Activated CD4-positive, alpha-beta T cell treated with anti-CD3 and anti-CD28 coated beads, Interleukin-2, amount 50 U/mL, for 24 hours (primary cell): ENCODE data around the gene GIN1.
"Not testable (repeated sequence)": the region's sequence is repeated elsewhere in the genome, so short reads cannot be mapped to it uniquely, and the experiment has no call there.

Experiments used
- DNase-seq, 2 donors: peaks; one replicate each; pipeline ENCODE4 v3.0.0-alpha.2; 2020; ENCODE audit warnings: low read depth in 1 of 2, low spot score in 1 of 2

Gene GIN1

GRCh38 chr5:103110403-103110802 lies 9.5 kb downstream of the GIN1 start:
- DNase-seq, result no peak

GRCh38 chr5:103109277-103109676 lies 10.7 kb downstream of the GIN1 start:
- DNase-seq, result no peak

DNA sequence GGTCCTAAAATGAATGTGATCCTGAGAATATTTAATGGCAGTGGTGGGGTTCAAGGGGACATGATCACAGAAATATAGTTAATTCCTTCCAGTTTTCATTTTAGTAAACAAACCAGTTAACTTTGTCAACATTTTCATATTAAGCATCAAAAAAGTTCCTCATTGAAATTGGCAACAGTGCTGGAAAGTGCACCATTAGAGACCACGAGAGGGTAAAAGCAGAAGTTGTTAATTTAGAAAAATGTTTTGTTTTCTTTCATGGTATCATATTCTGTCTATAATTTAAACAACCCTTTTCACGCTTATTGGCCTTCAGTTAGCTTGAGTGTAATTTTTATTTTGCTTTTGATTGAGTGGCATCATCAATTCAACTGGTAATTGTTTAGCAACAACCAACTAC lies 11.9 kb downstream of the GIN1 start:
- DNase-seq, result no peak

DNA sequence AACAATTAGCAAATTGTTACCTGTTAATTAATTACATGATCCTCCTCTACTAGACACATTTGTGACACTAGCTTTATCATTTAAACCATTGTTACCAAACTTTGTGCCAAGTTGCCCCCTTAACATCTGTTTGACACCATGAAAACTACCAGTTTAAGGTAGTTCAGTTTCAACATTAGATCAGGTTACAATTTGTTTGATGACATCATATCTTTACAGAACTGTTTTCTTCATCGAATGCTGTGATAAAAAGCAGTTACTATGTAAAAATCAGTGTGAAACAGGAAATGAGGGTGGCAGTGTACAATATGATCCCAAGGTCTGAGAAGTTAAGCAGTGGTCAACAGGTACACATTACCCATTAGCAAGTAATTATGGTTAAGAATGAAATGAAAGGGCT lies 17.7 kb downstream of the GIN1 start:
- DNase-seq, result no peak

DNA sequence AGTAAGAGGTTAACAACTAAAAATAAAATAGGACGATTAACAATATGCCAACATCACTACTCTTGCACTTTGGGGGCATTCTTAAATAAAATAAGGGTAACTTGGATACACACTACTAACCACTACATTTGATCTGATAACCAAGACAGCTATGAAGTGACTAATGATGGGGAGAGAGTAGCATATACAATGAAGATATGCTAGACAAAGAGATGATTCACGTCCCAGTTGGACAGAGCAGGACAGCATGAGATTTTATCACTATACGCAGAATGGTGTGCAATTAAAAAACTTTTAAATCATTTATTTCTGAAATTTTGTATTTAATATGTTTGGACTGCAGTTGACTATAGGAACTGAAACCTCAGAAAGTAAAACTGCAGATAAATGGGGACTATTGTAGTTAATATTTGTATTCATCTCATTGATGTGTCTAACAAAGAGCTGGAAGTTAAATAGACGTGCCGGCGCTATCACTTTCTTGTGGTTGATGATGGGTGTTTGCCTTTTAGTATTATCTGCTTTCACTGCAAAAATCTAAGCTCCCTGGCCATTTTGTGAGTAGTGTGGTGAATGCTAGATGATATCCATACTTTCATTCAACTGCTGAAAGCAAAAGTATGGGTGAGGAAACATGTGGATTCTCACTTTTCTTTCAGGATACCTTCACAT lies 18.7 kb downstream of the GIN1 start:
- DNase-seq, result no peak

GRCh38 chr5:103098993-103099392 lies 20.9 kb downstream of the GIN1 start:
- DNase-seq, result no peak

GRCh38 chr5:103094737-103095136 lies 25.2 kb downstream of the GIN1 start:
- DNase-seq, result no peak

DNA sequence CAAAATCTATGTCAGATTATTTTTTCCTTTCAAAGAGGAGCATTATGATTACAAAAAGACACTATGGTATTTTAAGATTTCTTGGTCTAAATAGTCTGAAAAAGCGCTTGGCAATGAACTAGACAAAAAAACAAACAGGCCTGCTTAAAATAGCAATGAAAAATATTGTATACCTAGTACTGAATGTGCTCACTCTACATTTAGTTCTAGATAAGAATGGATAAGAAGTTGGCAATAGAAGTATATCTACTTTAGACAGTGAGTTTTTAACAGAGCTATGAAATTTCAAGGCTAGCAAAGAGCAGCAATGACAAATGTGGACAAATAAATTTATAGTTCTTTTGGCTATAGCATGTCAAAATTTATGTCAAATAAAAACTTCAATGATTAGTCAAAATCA lies 26.2 kb downstream of the GIN1 start:
- no peak for DNase-seq

- DNase-seq, result no peak
Measured at GRCh38 chr5:103092676-103093075, 27.3 kb downstream of the GIN1 start.

DNA sequence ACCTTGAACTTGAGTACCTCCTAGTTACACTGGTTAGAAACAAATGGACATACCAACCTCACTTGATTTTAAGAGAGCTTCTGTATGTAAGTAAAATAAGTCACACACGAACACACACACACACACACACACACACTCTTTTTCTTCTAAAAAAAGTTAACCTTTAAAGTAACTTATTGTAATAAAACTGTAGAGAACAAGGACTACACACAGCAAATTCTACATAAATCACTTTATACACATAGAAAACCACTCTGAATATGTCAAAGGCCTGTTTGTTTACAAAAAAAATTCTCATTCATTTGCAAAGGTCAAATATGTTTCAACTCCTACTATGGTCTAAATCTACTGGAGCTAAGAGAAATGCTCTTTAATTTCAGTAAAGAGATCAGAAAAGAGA lies 29.1 kb downstream of the GIN1 start:
- no peak for DNase-seq

- DNase-seq, result no peak
Measured at GRCh38 chr5:103089272-103089671, 30.7 kb downstream of the GIN1 start.

DNA sequence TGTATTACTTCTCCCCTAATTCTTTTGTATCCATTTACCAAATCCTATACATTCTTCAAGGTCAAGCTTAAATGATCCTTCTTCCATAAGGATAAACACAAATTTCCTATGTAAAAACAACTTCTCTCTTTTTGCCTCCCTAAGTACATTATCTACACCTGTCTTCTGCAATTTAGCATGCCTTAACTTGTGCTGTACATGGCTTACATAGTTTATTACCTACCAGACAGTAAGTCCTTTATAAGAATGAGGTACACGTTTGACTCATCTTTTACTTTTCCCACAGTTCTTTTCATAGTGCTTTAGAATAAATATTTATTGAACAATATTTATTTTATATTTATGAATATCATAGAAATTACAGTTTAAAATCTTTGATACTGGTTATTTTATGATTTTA lies 33.4 kb downstream of the GIN1 start:
- DNase-seq, result no peak

- DNase-seq, result no peak
Measured at GRCh38 chr5:103079796-103080195, 40.1 kb downstream of the GIN1 start.

DNA sequence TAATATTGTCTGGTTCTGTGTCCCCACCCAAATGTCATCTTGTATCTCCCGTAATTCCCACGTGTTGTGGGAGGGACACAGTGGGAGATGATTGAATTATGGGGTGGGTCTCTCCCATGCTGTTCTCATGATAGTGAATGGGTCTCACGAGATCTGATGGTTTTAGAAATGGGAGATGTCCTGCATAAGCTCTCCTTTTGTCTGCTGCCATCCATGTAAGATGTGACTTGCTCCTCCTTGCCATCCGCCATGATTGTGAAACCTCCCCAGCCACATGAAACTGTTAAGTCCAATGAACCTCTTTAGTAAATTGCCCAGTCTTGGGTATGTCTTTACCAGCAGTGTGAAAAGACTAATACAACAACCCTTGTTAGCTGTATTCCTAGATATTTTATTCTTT lies 44.5 kb downstream of the GIN1 start:
- DNase-seq, result no peak

DNA sequence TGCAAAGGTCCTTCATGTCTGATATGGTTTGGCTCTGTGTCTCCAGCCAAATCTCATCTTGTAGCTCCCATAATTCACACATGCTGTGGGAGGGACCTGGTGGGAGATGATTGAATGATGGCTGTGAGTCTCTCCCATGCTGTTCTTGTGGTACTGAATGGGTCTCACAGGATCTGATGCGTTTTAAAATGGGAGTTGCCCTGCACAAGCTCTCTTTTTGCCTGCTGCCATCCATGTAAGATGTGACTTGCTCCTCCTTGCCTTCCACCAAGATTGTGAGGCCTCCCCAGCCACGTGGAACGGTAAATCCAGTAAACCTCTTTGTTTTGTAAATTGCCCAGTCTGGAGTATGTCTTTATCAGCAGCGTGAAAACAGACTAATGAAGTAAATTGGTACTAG lies 46.4 kb downstream of the GIN1 start:
- not testable (repeated sequence) for DNase-seq

GRCh38 chr5:103066326-103066725 lies 53.6 kb downstream of the GIN1 start:
- DNase-seq, result no peak

DNA sequence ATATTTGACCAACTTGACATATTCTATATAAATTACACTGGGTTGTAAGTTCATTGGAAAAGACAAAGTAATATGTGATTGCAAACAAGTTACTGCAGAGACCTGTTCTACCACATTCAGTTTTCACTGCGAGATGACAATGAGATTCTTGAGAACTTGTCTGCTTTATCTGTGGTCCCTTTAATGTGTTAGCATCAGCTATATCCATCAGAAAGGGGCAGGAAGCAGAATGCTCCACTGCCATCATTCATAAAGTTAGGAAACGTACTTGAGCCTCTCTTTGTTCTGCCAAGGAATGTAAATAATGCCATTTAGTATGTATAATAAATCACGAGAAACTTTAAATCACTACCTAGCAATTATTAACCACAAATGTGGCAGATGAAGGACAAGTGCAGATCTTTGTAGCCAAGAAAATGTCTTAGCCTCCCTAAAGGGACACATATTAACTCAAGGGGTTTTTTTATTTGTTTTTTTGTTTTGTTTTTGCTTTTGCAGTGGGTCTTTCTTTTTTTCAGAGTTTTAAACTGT lies 59.4 kb downstream of the GIN1 start:
- no peak for DNase-seq

GRCh38 chr5:103059525-103059924 lies 60.4 kb downstream of the GIN1 start:
- no peak for DNase-seq

DNA sequence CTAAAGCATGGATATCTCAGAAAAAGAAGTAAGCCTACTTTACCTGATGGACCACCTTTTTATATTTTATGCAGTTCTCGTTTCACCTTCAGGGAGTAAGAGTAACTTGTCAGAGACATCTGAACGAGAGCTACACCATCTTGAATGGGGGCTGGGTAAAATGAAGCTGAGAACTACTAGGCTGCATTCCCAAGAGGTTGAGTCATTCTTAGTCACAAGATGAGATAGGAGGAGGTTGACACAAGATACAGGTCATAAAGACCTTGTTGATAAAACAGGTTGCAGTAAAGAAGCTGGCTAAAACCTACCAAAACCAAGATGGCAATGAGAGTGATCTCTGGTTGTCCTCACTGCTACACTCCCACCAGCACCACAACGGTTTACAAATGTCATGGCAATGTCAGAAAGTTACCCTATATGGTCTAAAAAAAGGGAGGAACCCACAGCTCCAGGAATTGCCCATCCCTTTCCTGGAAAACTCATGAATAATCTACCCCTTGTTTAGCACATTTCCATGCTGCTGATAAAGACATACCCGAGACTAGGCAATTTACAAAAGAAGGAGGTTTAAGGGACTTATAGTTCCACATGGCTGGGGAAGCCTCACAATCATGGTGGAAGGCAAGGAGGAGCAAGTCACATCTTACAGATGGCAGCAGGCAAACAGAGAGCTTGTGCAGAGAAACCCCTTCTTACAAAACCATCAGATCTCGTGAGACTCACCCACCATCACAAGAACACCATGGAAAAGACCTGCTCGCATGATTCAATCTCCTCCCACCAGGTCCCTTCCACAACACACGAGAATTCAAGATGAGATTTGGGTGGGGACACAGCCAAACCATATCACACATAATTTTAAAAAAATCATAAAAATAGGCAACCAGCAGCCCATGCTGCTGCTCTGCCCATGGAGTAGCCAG lies 62.5 kb downstream of the GIN1 start:
- DNase-seq, result no peak

GRCh38 chr5:103046706-103047105 lies 73.2 kb downstream of the GIN1 start:
- DNase-seq, result not testable (repeated sequence)

DNA sequence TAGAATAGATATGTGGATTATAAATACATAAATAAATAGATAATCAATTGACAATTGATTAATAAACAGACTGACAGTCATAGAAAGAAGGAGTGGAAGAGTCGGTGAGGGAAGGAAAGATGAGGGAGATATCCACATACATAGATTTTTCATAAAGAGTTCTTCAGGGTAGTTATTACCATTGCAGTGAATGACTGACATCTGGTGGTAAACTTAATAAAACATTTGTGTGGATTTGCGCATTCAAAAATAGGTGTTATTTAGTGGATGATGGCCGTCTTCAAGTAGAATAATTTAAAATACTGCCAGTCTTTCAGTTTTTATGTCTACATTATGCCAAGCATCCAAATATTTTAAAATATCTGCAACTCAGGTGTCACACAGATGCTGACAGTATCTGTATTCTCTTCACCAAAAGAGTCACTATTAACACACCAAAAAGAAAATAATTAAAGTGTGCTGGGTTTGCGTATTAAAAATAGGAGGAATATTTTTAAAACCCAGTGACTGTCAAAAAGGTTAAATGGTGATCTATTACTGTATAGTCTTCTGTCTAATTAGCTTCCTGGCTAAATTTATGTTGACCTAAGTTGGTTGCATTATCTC lies 78.8 kb downstream of the GIN1 start:
- no peak for DNase-seq
